ENCODE results near the gene COX18.

Gene COX18, protein sequence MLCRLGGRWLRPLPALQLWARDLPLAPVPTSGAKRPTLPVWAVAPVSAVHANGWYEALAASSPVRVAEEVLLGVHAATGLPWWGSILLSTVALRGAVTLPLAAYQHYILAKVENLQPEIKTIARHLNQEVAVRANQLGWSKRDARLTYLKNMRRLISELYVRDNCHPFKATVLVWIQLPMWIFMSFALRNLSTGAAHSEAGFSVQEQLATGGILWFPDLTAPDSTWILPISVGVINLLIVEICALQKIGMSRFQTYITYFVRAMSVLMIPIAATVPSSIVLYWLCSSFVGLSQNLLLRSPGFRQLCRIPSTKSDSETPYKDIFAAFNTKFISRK

DNA sequence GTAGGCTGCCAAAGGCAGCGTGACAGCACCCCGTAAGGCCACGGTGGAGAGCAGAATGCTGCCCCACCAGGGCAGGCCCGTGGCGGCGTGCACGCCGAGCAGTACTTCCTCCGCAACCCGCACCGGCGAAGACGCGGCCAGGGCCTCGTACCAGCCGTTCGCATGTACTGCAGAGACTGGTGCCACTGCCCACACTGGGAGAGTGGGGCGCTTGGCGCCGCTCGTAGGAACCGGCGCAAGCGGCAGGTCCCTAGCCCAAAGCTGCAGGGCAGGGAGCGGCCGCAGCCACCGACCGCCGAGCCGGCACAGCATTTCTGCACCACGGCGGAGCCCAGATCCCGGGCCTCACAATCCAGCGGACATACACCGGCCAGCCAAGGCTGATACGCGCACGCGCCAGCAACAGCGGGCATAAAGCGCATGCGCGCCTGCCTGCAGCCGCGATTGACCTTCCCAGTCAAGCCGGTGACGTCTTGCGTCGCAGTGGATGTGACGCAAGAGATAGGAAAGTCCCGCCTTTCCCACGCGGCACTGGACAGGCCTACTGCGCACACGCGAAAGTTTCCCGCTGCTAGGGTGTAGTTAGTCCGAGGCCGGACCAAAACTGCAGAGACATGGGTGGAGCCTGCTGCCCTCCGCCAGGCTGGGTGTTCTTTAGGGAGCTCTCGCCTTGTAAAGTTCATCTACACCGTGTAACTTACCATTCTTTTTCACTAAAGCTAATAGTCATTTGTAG is at the start of gene COX18:
COX18 (minus strand) TSS at position 379 of the 736 bp plus-strand sequence; CDS start at position 312, 67 bp downstream.
- peak within 1 kb of the TSS; percentile 96 for H3K27ac Mint-ChIP-seq
- peak within 1 kb of the TSS; percentile 85 for H3K4me3 Mint-ChIP-seq
- no peaks in the 10 kb centered on the region for H3K27me3 Mint-ChIP-seq (ENCODE audit: low read depth)
- no peaks in the 10 kb centered on the region for H3K9me3 Mint-ChIP-seq
- H3K36me3 Mint-ChIP-seq (ENCODE audit: low read depth) = peaks cover 18% of the 10 kb centered on the region
- H3K4me1 Mint-ChIP-seq (ENCODE audit: low read depth) = peaks cover 32% of the 10 kb centered on the region

- no peak overlapping the region for H3K27ac Mint-ChIP-seq
- no peaks in the 10 kb centered on the region for H3K9me3 Mint-ChIP-seq
- peaks cover 17% of the 10 kb centered on the region for H3K36me3 Mint-ChIP-seq (ENCODE audit: low read depth)
- peaks cover 2% of the 10 kb centered on the region for H3K4me1 Mint-ChIP-seq (ENCODE audit: low read depth)
- no peaks in the 10 kb centered on the region for H3K27me3 Mint-ChIP-seq (ENCODE audit: low read depth)
- no peak overlapping the region for H3K4me3 Mint-ChIP-seq
Measured at GRCh38 chr4:73109493-73109892, 40.0 kb upstream of the COX18 start.

DNA sequence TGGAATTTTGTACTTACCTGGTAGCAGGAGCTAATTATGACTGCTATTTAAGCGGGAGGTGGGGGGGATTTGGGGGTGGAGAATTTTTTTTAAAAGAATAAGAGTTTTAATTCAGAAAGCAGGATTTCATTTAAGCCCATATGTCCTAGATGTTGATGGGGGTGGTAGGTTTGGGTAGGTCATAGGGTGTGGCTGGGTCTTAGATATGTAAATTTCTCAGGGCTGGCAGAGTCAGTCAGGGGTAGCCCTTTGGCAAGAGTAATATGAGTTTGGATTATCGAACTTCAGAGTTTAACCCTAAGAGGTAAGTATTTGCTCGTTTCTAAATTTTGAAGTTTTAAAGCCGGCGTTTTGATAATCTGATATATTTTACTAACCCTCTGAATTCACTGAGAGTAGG is 35.2 kb upstream of the COX18 start:
- Mint-ChIP-seq H3K36me3 (ENCODE audit: low read depth) (peaks cover 21% of the 10 kb centered on the region), H3K4me1 (ENCODE audit: low read depth) (peaks cover 4% of the 10 kb centered on the region), H3K27ac (no peak overlapping the region), H3K9me3 (no peaks in the 10 kb centered on the region), H3K4me3 (no peak overlapping the region), H3K27me3 (ENCODE audit: low read depth) (no peaks in the 10 kb centered on the region)

GRCh38 chr4:73103799-73104503 is 34.4 kb upstream of the COX18 start:
- H3K4me3 Mint-ChIP-seq = no peak overlapping the region
- H3K36me3 Mint-ChIP-seq (ENCODE audit: low read depth) = peaks cover 25% of the 10 kb centered on the region
- no peaks in the 10 kb centered on the region for H3K27me3 Mint-ChIP-seq (ENCODE audit: low read depth)
- peaks cover 7% of the 10 kb centered on the region for H3K4me1 Mint-ChIP-seq (ENCODE audit: low read depth)
- no peak overlapping the region for H3K27ac Mint-ChIP-seq
- H3K9me3 Mint-ChIP-seq = no peaks in the 10 kb centered on the region

- peaks cover 20% of the 10 kb centered on the region for H3K36me3 Mint-ChIP-seq (ENCODE audit: low read depth)
- no peak overlapping the region for H3K4me3 Mint-ChIP-seq
- H3K27ac Mint-ChIP-seq = no peak overlapping the region
- no peaks in the 10 kb centered on the region for H3K9me3 Mint-ChIP-seq
- H3K27me3 Mint-ChIP-seq (ENCODE audit: low read depth) = no peaks in the 10 kb centered on the region
- peaks cover 4% of the 10 kb centered on the region for H3K4me1 Mint-ChIP-seq (ENCODE audit: low read depth)
Measured at GRCh38 chr4:73099143-73099542, 29.6 kb upstream of the COX18 start.

GRCh38 chr4:73098713-73099112 is 29.2 kb upstream of the COX18 start:
- Mint-ChIP-seq H3K4me3 (no peak overlapping the region), H3K27ac (no peak overlapping the region), H3K27me3 (ENCODE audit: low read depth) (no peaks in the 10 kb centered on the region), H3K9me3 (no peaks in the 10 kb centered on the region), H3K4me1 (ENCODE audit: low read depth) (peaks cover 3% of the 10 kb centered on the region), H3K36me3 (ENCODE audit: low read depth) (peaks cover 18% of the 10 kb centered on the region)

- no peak overlapping the region for H3K27ac Mint-ChIP-seq
- H3K4me1 Mint-ChIP-seq (ENCODE audit: low read depth) = peaks cover 3% of the 10 kb centered on the region
- H3K27me3 Mint-ChIP-seq (ENCODE audit: low read depth) = no peaks in the 10 kb centered on the region
- no peak overlapping the region for H3K4me3 Mint-ChIP-seq
- peaks cover 18% of the 10 kb centered on the region for H3K36me3 Mint-ChIP-seq (ENCODE audit: low read depth)
- H3K9me3 Mint-ChIP-seq = no peaks in the 10 kb centered on the region
Measured at GRCh38 chr4:73098016-73098415, 28.5 kb upstream of the COX18 start.

- H3K27ac Mint-ChIP-seq = no peak overlapping the region
- no peak overlapping the region for H3K4me3 Mint-ChIP-seq
- H3K36me3 Mint-ChIP-seq (ENCODE audit: low read depth) = peaks cover 18% of the 10 kb centered on the region
Measured at GRCh38 chr4:73092868-73093267, 23.4 kb upstream of the COX18 start.

DNA sequence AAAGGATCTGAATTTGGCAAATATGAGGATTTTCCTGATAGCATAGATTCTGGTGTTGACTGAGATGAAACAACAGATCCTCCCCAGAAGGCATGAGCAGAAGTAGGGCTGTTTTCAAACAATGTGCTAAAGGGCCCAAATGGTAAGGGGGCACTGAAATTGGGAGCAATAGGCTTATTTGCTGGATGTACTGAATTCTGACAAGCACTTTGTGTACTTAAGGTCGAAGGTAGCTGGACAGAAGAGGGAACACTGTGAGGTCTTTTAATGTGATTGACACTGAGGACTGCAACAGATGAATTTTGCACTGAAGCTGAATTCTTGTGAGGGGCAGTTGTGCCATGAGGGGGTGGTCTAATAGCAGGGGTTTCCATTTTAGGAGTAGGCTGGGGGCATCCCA is 21.2 kb upstream of the COX18 start:
- H3K4me1 Mint-ChIP-seq (ENCODE audit: low read depth) = peaks cover 9% of the 10 kb centered on the region
- H3K36me3 Mint-ChIP-seq (ENCODE audit: low read depth) = peaks cover 24% of the 10 kb centered on the region
- H3K9me3 Mint-ChIP-seq = no peaks in the 10 kb centered on the region
- H3K27me3 Mint-ChIP-seq (ENCODE audit: low read depth) = no peaks in the 10 kb centered on the region
- no peak overlapping the region for H3K4me3 Mint-ChIP-seq
- peak overlapping the region; percentile 13 for H3K27ac Mint-ChIP-seq

More at GRCh38 chr4:73092868-73093267, 23.4 kb upstream of the COX18 start:
- Mint-ChIP-seq H3K27me3 (ENCODE audit: low read depth) (no peaks in the 10 kb centered on the region), H3K9me3 (no peaks in the 10 kb centered on the region), H3K4me1 (ENCODE audit: low read depth) (peaks cover 3% of the 10 kb centered on the region)

GRCh38 chr4:73087871-73088270 is 18.4 kb upstream of the COX18 start:
- Mint-ChIP-seq H3K36me3 (ENCODE audit: low read depth) (peaks cover 29% of the 10 kb centered on the region), H3K27me3 (ENCODE audit: low read depth) (no peaks in the 10 kb centered on the region), H3K9me3 (no peaks in the 10 kb centered on the region), H3K4me1 (ENCODE audit: low read depth) (peaks cover 9% of the 10 kb centered on the region), H3K4me3 (no peak overlapping the region), H3K27ac (no peak overlapping the region)

GRCh38 chr4:73086095-73086868 is 16.8 kb upstream of the COX18 start:
- H3K4me3 Mint-ChIP-seq = peak overlapping the region; percentile 73
- peaks cover 31% of the 10 kb centered on the region for H3K36me3 Mint-ChIP-seq (ENCODE audit: low read depth)
- H3K4me1 Mint-ChIP-seq (ENCODE audit: low read depth) = peaks cover 9% of the 10 kb centered on the region
- peak overlapping the region; percentile 69 for H3K27ac Mint-ChIP-seq
- H3K9me3 Mint-ChIP-seq = no peaks in the 10 kb centered on the region
- H3K27me3 Mint-ChIP-seq (ENCODE audit: low read depth) = no peaks in the 10 kb centered on the region

DNA sequence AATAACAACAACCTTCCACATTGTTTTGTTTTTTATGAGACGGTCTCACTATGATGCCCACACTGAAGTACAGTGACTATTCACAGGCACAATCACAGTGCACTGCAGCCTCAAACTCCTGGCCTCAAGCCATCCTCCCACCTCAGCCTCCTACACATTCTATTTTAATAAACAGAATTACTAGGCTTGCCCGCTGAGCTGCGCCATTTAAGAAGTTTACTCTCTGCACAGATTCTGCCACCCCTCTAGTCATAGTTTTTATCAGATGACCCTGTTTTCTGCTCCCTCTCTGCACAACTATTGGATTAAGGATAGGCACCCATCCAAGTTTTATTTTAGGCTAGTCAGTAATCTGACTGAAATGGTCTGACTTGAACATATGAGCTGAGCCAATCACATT is 11.3 kb upstream of the COX18 start:
- H3K4me3 Mint-ChIP-seq = no peak overlapping the region
- H3K4me1 Mint-ChIP-seq (ENCODE audit: low read depth) = peaks cover 3% of the 10 kb centered on the region
- no peak overlapping the region for H3K27ac Mint-ChIP-seq
- no peaks in the 10 kb centered on the region for H3K27me3 Mint-ChIP-seq (ENCODE audit: low read depth)
- peaks cover 38% of the 10 kb centered on the region for H3K36me3 Mint-ChIP-seq (ENCODE audit: low read depth)
- H3K9me3 Mint-ChIP-seq = no peaks in the 10 kb centered on the region

- H3K27ac Mint-ChIP-seq = no peak overlapping the region
Measured at GRCh38 chr4:73075832-73076231, 6.3 kb upstream of the COX18 start.

GRCh38 chr4:73070074-73070390 is 516 bp upstream of the COX18 start:
- H3K9me3 Mint-ChIP-seq = no peaks in the 10 kb centered on the region
- H3K27ac Mint-ChIP-seq = peak overlapping the region; percentile 96
- peak overlapping the region; percentile 85 for H3K4me3 Mint-ChIP-seq
- H3K4me1 Mint-ChIP-seq (ENCODE audit: low read depth) = peaks cover 30% of the 10 kb centered on the region
- peaks cover 19% of the 10 kb centered on the region for H3K36me3 Mint-ChIP-seq (ENCODE audit: low read depth)
- H3K27me3 Mint-ChIP-seq (ENCODE audit: low read depth) = no peaks in the 10 kb centered on the region

More at GRCh38 chr4:73075832-73076231, 6.3 kb upstream of the COX18 start:
- H3K4me3 Mint-ChIP-seq = no peak overlapping the region
- H3K9me3 Mint-ChIP-seq = no peaks in the 10 kb centered on the region
- no peaks in the 10 kb centered on the region for H3K27me3 Mint-ChIP-seq (ENCODE audit: low read depth)
- H3K4me1 Mint-ChIP-seq (ENCODE audit: low read depth) = peaks cover 5% of the 10 kb centered on the region
- H3K36me3 Mint-ChIP-seq (ENCODE audit: low read depth) = peaks cover 40% of the 10 kb centered on the region
